GM23338 (cell line): ENCODE measurements around the gene ALS2. TPM values are rescaled to one million over a fixed set of nuclear protein-coding genes. Genes with fewer than 3 reads are reported as not detected.
"Not testable (repeated sequence)": the region's sequence is repeated elsewhere in the genome, so short reads cannot be mapped to it uniquely, and the experiment has no call there.

Experiments
- ATAC-seq: fragments of 200-7000 bp; cut with Tn5 transposase; 3 replicates; pipeline ENCODE4 v1.9.1; 2020
- DNase-seq: peaks from one replicate; pipeline ENCODE4 v3.0.0-alpha.2; 2015; ENCODE audit warnings: low spot score
- H2AFZ ChIP-seq: fragments of 200-600 bp; sonication (generic); 2 replicates; pipeline ENCODE4 v1.8.0; 2016; ENCODE audit warnings: antibody characterized with exemption, mild to moderate bottlenecking, moderate library complexity
- H3F3A ChIP-seq: fragments of 200-600 bp; sonication (generic); replicated peaks from 2 replicates; pipeline ENCODE4 v1.8.0; 2017; ENCODE audit warnings: antibody characterized with exemption, mixed run types, low read depth
- H3K27ac ChIP-seq: fragments of 200-600 bp; sonication (generic); 2 replicates; pipeline ENCODE4 v1.6.1; 2016; ENCODE audit warnings: low read depth
- H3K27me3 ChIP-seq: fragments of 200-600 bp; sonication (generic); 2 replicates; pipeline ENCODE4 v1.8.0; 2016; ENCODE audit warnings: mild to moderate bottlenecking, mixed run types, moderate library complexity; ENCODE audit not compliant: insufficient read depth
- H3K36me3 ChIP-seq: fragments of 200-600 bp; sonication (generic); 2 replicates; pipeline ENCODE4 v1.8.0; 2016; ENCODE audit warnings: mild to moderate bottlenecking; ENCODE audit not compliant: insufficient read depth
- H3K4me1 ChIP-seq: fragments of 200-600 bp; sonication (generic); 2 replicates; pipeline ENCODE4 v1.8.0; 2016; ENCODE audit warnings: mild to moderate bottlenecking, moderate library complexity; ENCODE audit not compliant: insufficient read depth
- H3K4me2 ChIP-seq: fragments of 200-600 bp; sonication (generic); 2 replicates; pipeline ENCODE4 v1.7.1; 2017; ENCODE audit warnings: mixed run types
- H3K4me3 ChIP-seq: fragments of 200-600 bp; sonication (generic); 2 replicates; pipeline ENCODE4 v1.6.1; 2016; ENCODE audit warnings: mixed run types
- H3K79me2 ChIP-seq: fragments of 200-600 bp; sonication (generic); replicated peaks from 2 replicates; pipeline ENCODE4 v1.8.0; 2017; ENCODE audit warnings: mild to moderate bottlenecking; ENCODE audit not compliant: insufficient read depth
- H3K9me2 ChIP-seq: fragments of 200-600 bp; sonication (generic); 2 replicates; pipeline ENCODE4 v1.8.0; 2017; ENCODE audit not compliant: insufficient read depth
- H4K20me1 ChIP-seq: fragments of 200-600 bp; sonication (generic); replicated peaks from 2 replicates; pipeline ENCODE4 v1.8.0; 2017; ENCODE audit warnings: mild to moderate bottlenecking; ENCODE audit not compliant: insufficient read depth
- H3K27ac Mint-ChIP-seq: 2 replicates; pipeline ENCODE4 v1.8.0; 2020; ENCODE audit warnings: inconsistent platforms, mild to moderate bottlenecking, moderate library complexity, mixed read lengths
- H3K27me3 Mint-ChIP-seq: 3 replicates; pipeline ENCODE4 v1.8.0; 2022; ENCODE audit warnings: low read depth, mild to moderate bottlenecking, moderate library complexity, mixed read lengths, inconsistent platforms; ENCODE audit not compliant: insufficient read depth, poor library complexity
- H3K36me3 Mint-ChIP-seq: 3 replicates; pipeline ENCODE4 v1.8.0; 2021; ENCODE audit warnings: low read depth, mild to moderate bottlenecking, inconsistent platforms, moderate library complexity, mixed read lengths
- H3K4me1 Mint-ChIP-seq: 3 replicates; pipeline ENCODE4 v1.8.0; 2020; ENCODE audit warnings: mild to moderate bottlenecking, inconsistent platforms, mixed read lengths
- H3K4me3 Mint-ChIP-seq: 3 replicates; pipeline ENCODE4 v1.8.0; 2021; ENCODE audit warnings: moderate library complexity, mild to moderate bottlenecking, inconsistent platforms, mixed read lengths
- H3K9me3 Mint-ChIP-seq: 3 replicates; pipeline ENCODE4 v1.8.0; 2020; ENCODE audit warnings: moderate library complexity, mild to moderate bottlenecking, inconsistent platforms, mixed read lengths
- JUNB ChIP-seq: IDR thresholded peaks from one replicate; pipeline ENCODE4 v1.6.1; 2016; ENCODE audit warnings: antibody characterized with exemption; ENCODE audit not compliant: unreplicated experiment
- POLR2AphosphoS5 ChIP-seq: IDR thresholded peaks from 2 replicates; pipeline ENCODE4 v1.6.1; 2016; ENCODE audit warnings: antibody characterized with exemption, low read depth
- REST ChIP-seq: IDR thresholded peaks from one replicate; pipeline ENCODE4 v1.6.1; 2018; ENCODE audit warnings: antibody characterized with exemption; ENCODE audit not compliant: unreplicated experiment
- ZNF114 ChIP-seq: fragments of 250-450 bp; sonication (Bioruptor Pico); IDR thresholded peaks from 2 replicates; pipeline ENCODE4 v1.5.0; 2020; ENCODE audit warnings: mild to moderate bottlenecking, moderate library complexity
- ZNF331 ChIP-seq: fragments of 250-450 bp; sonication (Bioruptor Pico); IDR thresholded peaks from 2 replicates; pipeline ENCODE4 v1.5.0; 2020; ENCODE audit warnings: low read depth, mild to moderate bottlenecking, moderate library complexity
- ZNF462 ChIP-seq: fragments of 250-450 bp; sonication (Bioruptor Pico); IDR thresholded peaks from 2 replicates; pipeline ENCODE4 v1.5.0; 2020; ENCODE audit warnings: mild to moderate bottlenecking, moderate library complexity
- polyA plus RNA-seq: library from polyadenylated mRNA; unstranded; fragments of >200 nt; fragmentation: Nextera tagmentation; extraction: Ambion mirVana; gene quantifications from 2 replicates; pipeline ENCODE4 v1.2.1, GENCODE V29; 2016
- total RNA-seq: library from RNA; depleted of rRNA; stranded (reverse); fragments of >200 nt; shearing (Covaris generic); gene quantifications from 2 replicates; pipeline ENCODE4 v1.2.3, GENCODE V29; 2014

Gene ALS2
- total and polyA plus RNA-seq, 2 experiments from 2014 or later, result 9.6 to 43.3 TPM

- not testable (repeated sequence) for H4K20me1 ChIP-seq, H3K4me3 Mint-ChIP-seq, H3K79me2 ChIP-seq, DNase-seq, H3K4me1 ChIP-seq, H3K4me2 ChIP-seq, H3F3A ChIP-seq, H3K4me3 ChIP-seq, H3K27me3 ChIP-seq, H3K9me2 ChIP-seq, H3K27ac Mint-ChIP-seq, H3K36me3 ChIP-seq, ATAC-seq, H2AFZ ChIP-seq, H3K27ac ChIP-seq, H3K36me3 Mint-ChIP-seq, H3K27me3 Mint-ChIP-seq, H3K9me3 Mint-ChIP-seq
- peaks cover 18% of the 10 kb centered on the region for H3K4me1 Mint-ChIP-seq
Measured at GRCh38 chr2:201671205-201671604, 109.5 kb downstream of the ALS2 start.

GRCh38 chr2:201669865-201670264 is 110.9 kb downstream of the ALS2 start:
- Histone ChIP-seq H3K27ac (no peak overlapping the region), H3F3A (no peaks in the 10 kb centered on the region), H3K9me2 (no peaks in the 10 kb centered on the region), H4K20me1 (no peaks in the 10 kb centered on the region), H3K4me2 (no peak overlapping the region), H3K4me3 (no peak overlapping the region), H3K27me3 (no peaks in the 10 kb centered on the region), H2AFZ (no peak overlapping the region), H3K4me1 (peaks cover 8% of the 10 kb centered on the region), H3K36me3 (no peaks in the 10 kb centered on the region), H3K79me2 (no peaks in the 10 kb centered on the region)
- peaks cover 6% of the 10 kb centered on the region for H3K4me1 Mint-ChIP-seq
- no peak overlapping the region for H3K27ac Mint-ChIP-seq
- no peaks in the 10 kb centered on the region for H3K36me3 Mint-ChIP-seq
- no peaks in the 10 kb centered on the region for H3K9me3 Mint-ChIP-seq
- no peak for TF ChIP-seq POLR2AphosphoS5
- no peak for TF ChIP-seq ZNF114 (CRISPR knock-in tag)
- no peak for TF ChIP-seq ZNF331
- TF ChIP-seq REST, result no peak
- peaks cover 2% of the 10 kb centered on the region for H3K27me3 Mint-ChIP-seq
- DNase-seq, result no peak
- no peak for ATAC-seq
- no peak overlapping the region for H3K4me3 Mint-ChIP-seq

GRCh38 chr2:201668402-201668910 is 112.3 kb downstream of the ALS2 start:
- Histone ChIP-seq H3K36me3 (no peaks in the 10 kb centered on the region), H3K4me2 (no peak overlapping the region), H3K4me1 (no peaks in the 10 kb centered on the region), H3K9me2 (no peaks in the 10 kb centered on the region), H3K27me3 (no peaks in the 10 kb centered on the region), H3K4me3 (no peak overlapping the region), H2AFZ (peak overlapping the region; percentile 52; the same call in 1 of the 2 replicates), H3K79me2 (no peaks in the 10 kb centered on the region), H3K27ac (no peak overlapping the region), H4K20me1 (no peaks in the 10 kb centered on the region), H3F3A (no peaks in the 10 kb centered on the region)
- H3K9me3 Mint-ChIP-seq, result no peaks in the 10 kb centered on the region
- no peak overlapping the region for H3K27ac Mint-ChIP-seq
- H3K36me3 Mint-ChIP-seq, result no peaks in the 10 kb centered on the region
- DNase-seq (no peak), ATAC-seq (no peak)
- H3K27me3 Mint-ChIP-seq, result no peaks in the 10 kb centered on the region
- peaks cover 6% of the 10 kb centered on the region; the same call in 2 of the 3 replicates for H3K4me1 Mint-ChIP-seq
- H3K4me3 Mint-ChIP-seq, result no peak overlapping the region
- TF ChIP-seq ZNF331 (no peak), ZNF462 (CRISPR knock-in tag) (no peak), JUNB (no peak)
